Stimulated activated effector memory CD8-positive, alpha-beta T cell treated with anti-CD3 and anti-CD28 coated beads, Interleukin-12 subunit alpha, Interleukin-12 subunit beta, amount 100 ng/mL, for 72 hours (primary cell): ENCODE measurements around the gene PLAC1.

Experiments used
- ATAC-seq: fragments of 150-1000 bp; cut with Tn5 transposase; 2 replicates; pipeline ENCODE4 v1.10.0; 2021
- DNase-seq, 2 donors: peaks; one replicate each; pipeline ENCODE4 v3.0.0; 2021 to 2022; ENCODE audit warnings: low spot score in 2 of 2
- H3K27ac Mint-ChIP-seq: one replicate; pipeline ENCODE4 v1.8.0; 2022; ENCODE audit warnings: mild to moderate bottlenecking, mixed read lengths
- H3K36me3 Mint-ChIP-seq: one replicate; pipeline ENCODE4 v1.8.0; 2022; ENCODE audit warnings: mild to moderate bottlenecking, mixed read lengths
- H3K4me1 Mint-ChIP-seq: one replicate; pipeline ENCODE4 v1.8.0; 2022; ENCODE audit warnings: mixed read lengths
- H3K4me3 Mint-ChIP-seq: one replicate; pipeline ENCODE4 v1.8.0; 2022; ENCODE audit warnings: mild to moderate bottlenecking, mixed read lengths
- H3K9me3 Mint-ChIP-seq: one replicate; pipeline ENCODE4 v1.8.0; 2022; ENCODE audit warnings: mixed read lengths

PLAC1 gene, protein sequence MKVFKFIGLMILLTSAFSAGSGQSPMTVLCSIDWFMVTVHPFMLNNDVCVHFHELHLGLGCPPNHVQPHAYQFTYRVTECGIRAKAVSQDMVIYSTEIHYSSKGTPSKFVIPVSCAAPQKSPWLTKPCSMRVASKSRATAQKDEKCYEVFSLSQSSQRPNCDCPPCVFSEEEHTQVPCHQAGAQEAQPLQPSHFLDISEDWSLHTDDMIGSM

DNA sequence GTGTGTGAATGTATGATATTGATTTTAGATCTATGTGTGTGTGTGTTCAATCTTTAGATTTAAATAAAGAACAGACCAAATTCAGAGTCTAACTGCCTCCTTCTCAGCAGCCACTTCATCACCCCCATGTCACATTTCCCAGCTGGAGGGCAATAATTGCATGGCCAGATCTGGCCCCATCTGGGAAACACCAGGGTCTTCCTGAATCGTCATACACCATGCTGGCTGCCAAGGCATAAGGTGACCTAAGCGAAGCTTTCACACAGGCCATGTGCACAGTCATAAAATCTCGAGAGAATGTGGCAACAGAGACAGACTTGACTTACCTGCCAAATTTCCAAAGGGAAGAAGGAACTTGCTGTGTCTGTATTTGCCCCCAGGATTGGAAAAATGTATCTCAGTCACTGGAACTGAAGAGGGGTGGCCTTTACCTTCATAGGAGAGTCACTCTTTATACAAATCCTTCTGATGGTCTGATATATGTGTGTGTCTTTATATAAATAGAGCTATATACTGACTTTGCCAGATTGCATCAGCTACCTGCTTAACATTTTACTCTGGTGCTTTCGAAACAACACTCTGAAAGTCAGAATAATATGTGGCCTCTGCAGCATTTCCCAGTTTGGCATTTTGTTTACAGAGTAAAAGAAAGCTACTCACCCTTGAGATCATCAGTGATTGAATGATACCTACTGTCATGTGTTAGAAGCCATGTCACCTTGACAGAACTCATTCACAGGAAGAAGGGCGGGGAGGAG is at the start of gene PLAC1:
Gene PLAC1, minus strand, starts transcription at position 470 of the 758 bp plus-strand sequence. CDS start 91,789 bp downstream, outside the sequence.
- peaks cover 9% of the 10 kb centered on the region for H3K4me1 Mint-ChIP-seq
- H3K36me3 Mint-ChIP-seq, result no peaks in the 10 kb centered on the region
- H3K4me3 Mint-ChIP-seq, result no peak within 1 kb of the TSS
- no peak for DNase-seq
- H3K9me3 Mint-ChIP-seq, result no peaks in the 10 kb centered on the region
- no peak within 1 kb of the TSS for H3K27ac Mint-ChIP-seq
- no peak for ATAC-seq

DNA sequence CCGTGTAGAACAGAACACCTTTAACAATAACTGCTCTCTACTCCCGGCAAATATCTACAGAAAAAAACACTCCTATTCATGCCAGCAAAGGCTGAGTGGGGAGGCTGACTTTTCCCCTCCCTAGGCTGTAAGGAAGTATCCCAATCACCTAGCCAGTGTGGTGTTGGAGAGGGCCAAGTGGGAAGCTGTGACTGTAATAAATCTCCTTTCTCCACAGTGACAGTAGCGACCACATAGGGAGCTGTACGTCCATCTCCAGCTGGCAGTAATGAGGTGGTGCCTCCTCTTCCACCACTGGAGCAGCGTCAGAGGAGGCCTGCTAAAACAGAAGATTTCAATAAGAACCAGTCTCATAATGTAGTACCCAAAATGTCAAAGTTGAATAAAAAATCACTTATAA is 47.9 kb upstream of the PLAC1 start:
- Mint-ChIP-seq H3K9me3 (no peaks in the 10 kb centered on the region), H3K4me1 (no peaks in the 10 kb centered on the region), H3K27ac (no peak overlapping the region), H3K4me3 (no peak overlapping the region), H3K36me3 (no peaks in the 10 kb centered on the region)
- ATAC-seq (no peak), DNase-seq (no peak)

DNA sequence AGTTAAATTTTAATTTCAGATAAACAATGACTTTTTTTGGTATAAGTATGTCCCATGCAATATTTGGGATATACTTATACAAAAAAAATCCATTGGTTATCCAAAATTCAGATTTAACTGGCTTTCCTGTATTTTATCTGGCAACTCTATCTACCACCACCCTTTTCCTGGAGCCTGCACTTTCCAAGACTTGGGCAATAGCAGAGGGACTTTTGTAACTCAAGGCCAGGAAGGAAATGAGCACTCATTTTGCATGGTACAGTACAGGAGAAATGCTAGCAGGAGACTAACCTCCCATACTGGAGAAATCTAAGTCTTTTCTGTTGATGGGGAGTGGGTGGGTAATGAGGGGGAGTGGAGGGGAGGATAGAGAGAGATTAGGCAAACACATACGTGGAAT is 37.7 kb upstream of the PLAC1 start:
- DNase-seq, result no peak
- no peak for ATAC-seq
- Mint-ChIP-seq H3K4me1 (no peaks in the 10 kb centered on the region), H3K9me3 (no peaks in the 10 kb centered on the region), H3K36me3 (no peaks in the 10 kb centered on the region), H3K4me3 (no peak overlapping the region), H3K27ac (no peak overlapping the region)

DNA sequence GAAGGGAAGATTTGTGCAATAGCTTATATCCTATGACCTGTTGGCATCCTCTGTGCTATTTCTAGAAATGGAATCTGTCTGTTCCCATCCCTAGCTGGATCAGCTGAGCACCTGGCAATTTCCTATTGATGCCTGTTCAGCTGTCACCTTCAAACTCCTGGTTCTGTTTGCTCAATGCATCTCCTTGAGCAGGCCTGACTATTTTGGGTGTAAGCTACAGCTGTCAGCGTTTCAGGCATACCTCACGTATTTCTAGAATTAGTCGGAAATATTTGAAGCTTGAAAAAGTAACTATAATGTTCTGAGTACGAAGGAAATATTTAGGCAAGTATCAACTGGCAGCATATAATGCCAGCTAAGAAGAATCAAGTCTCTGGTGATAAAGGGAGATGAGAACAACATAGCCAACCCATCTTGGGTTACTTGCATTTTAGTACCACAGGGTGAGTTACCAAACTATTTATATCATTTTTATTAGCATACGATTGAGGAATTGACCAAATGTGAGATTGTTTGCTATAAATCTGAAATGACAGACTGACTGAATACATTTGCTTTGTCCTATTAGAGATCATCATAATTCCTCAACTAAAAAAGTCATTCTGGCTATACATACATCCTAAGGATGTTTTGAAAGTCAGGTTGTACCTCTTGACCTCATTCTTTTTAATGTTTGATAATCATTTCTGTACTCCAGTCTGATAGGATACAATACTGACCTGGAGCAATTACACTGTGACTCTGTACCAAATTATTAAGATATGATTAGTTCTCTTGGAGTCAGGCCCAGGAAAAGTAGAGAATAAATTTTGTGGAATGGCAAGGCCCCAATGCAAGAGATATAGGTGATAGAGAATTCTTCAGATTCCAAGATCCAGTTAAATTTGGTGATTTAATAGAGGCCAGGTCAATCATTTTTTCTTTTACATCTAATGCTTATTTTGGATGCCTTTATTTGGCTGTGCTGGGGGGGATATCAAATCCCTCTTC is 36.4 kb upstream of the PLAC1 start:
- Mint-ChIP-seq H3K36me3 (no peaks in the 10 kb centered on the region), H3K4me3 (no peak overlapping the region), H3K27ac (no peak overlapping the region), H3K4me1 (no peaks in the 10 kb centered on the region), H3K9me3 (no peaks in the 10 kb centered on the region)
- ATAC-seq (no peak), DNase-seq (no peak)

DNA sequence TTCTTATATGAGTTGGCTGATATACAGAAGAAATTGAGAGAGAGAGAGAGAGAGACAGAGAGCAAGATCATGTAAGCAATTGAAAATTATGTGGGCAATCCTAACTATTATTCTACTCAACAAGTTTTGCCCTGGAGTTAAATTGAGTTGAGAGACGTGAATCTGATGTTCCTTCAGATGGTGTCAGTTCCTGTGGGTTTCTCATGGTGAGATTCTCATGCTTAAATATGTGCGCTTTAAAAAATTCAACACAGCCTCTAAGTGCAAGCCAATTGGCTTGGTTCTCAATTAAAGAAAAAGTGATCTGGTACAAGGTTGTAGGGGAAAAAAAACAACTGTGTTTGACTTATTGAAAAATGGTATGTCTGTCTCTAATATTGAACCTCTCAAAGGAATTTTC is 35.4 kb upstream of the PLAC1 start:
- no peak for DNase-seq
- Mint-ChIP-seq H3K4me1 (no peaks in the 10 kb centered on the region), H3K4me3 (no peak overlapping the region), H3K9me3 (no peaks in the 10 kb centered on the region), H3K36me3 (no peaks in the 10 kb centered on the region), H3K27ac (no peak overlapping the region)
- no peak for ATAC-seq

DNA sequence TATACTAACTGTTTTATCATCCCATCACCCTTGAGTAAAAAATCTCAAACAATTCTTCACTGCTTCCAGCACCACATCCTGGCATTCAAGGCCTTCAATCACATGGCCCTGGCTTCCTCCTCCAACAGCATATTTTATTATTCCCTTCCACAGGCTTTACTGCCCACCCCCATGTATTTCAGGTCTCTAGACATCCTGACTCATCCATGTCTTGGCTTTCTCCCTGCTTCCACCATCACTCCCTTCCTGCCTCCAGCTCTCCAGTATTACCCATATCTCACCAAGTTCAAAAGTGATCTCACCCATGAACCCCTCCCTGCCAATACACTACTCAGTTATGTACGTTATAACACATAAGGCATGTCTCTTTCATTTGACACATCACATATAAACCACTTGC is 34.7 kb upstream of the PLAC1 start:
- Mint-ChIP-seq H3K4me1 (no peaks in the 10 kb centered on the region), H3K4me3 (no peak overlapping the region), H3K27ac (no peak overlapping the region), H3K36me3 (no peaks in the 10 kb centered on the region), H3K9me3 (no peaks in the 10 kb centered on the region)
- no peak for DNase-seq
- no peak for ATAC-seq

DNA sequence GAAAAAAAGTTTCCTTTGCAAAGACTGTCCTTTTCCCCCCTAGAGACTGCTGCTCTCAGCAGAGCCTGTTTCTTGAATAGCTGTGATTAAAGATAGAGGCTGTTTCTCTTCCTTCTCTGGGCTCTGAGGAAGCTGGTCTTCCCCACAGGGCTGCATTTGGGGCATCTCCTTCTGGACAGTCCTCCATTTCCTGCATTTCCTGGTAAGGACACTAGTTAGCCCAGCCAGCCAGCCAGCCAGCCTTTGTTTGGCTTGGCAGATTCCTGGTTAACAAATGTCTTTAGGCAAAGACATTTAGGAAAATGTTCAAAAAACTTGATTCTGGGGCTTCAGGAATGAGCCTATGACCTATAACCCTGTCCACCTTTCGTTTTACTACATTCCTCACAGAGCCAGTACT is 34.0 kb upstream of the PLAC1 start:
- H3K27ac Mint-ChIP-seq, result no peak overlapping the region
- no peaks in the 10 kb centered on the region for H3K9me3 Mint-ChIP-seq
- no peak for ATAC-seq

DNA sequence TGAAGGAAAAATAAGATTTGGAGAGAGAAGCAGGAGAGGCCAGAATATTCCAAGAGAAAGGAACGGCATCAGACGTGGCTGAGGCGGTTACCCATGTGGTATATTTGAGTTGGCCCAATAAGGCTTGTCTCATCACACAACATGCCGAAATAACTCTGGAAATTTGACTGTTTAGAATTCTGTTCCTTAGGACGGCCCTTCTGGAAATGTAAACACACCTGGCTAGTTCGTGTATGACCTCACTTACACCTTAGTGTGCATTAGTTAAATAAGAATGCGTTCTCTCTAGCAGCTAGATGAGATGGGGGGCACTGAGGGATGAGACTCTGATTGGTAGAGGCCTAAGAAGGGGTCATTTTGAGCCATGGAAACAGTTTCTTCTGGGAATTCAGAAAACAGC is 33.2 kb upstream of the PLAC1 start:
- H3K4me1 Mint-ChIP-seq, result no peaks in the 10 kb centered on the region
- H3K9me3 Mint-ChIP-seq, result no peaks in the 10 kb centered on the region
- DNase-seq (no peak), ATAC-seq (no peak)
- H3K36me3 Mint-ChIP-seq, result no peaks in the 10 kb centered on the region
- no peak overlapping the region for H3K4me3 Mint-ChIP-seq
- no peak overlapping the region for H3K27ac Mint-ChIP-seq

More for the DNA sequence above, 34.0 kb upstream of the PLAC1 start:
- Mint-ChIP-seq H3K4me3 (no peak overlapping the region), H3K4me1 (no peaks in the 10 kb centered on the region), H3K36me3 (no peaks in the 10 kb centered on the region)
- no peak for DNase-seq

DNA sequence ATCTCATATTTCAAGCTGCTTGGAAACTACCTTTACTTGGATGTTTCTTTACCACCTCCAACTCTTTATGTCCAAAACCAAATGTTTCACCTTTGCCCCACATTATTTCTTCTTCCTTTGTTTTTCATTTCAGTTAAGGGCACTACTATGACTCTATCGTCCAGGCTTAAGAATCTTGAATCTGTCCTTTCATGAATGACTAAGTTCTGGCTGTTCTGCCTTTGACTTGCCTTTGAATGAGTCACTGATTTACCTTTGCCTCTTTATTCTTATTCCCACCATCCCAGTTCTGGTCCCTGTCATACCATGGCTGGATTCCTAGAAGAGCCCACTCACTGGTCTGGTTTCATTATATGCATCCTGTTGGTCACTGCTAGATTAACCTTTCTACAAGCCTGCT is 30.6 kb upstream of the PLAC1 start:
- Mint-ChIP-seq H3K4me1 (no peaks in the 10 kb centered on the region), H3K36me3 (no peaks in the 10 kb centered on the region), H3K4me3 (no peak overlapping the region), H3K9me3 (no peaks in the 10 kb centered on the region), H3K27ac (no peak overlapping the region)
- ATAC-seq, result no peak
- no peak for DNase-seq

DNA sequence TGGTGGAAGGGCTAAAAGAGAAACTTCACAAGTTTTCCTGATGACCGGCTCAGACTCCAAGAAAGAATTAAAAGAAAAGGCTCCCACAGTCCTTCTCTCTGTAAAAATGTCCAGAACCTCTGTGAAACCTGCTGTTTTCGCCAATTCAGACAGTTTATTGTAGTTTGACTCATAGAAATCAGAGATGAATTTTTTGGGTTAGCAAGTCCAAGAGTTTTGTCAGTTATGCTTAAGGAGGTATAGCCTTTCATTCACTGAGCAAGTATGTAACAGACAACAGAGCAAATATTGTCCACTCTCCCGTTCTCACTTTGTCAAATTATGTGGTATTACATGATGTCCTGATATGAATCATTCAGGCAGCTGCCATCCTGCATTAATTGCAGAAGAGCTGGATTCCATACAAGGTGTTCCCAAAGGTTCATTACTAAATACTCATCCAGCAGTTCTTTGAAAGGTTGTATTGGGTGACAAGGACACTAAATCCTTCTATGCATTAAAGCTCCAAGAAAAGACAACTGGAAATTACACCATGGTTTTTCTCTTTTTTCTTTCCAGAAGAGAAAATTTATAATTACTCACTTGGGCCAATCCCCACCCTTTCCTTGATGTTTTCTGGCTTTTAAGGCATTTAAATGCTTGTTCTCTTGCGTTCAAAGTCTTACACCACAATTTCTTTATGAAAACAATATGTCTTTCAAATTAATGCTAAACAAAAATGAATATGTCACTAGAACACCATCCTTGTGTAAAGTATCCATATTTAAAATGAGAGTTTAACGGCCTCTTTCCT is 30.0 kb upstream of the PLAC1 start:
- Mint-ChIP-seq H3K27ac (no peak overlapping the region), H3K9me3 (no peaks in the 10 kb centered on the region), H3K4me1 (no peaks in the 10 kb centered on the region), H3K36me3 (no peaks in the 10 kb centered on the region), H3K4me3 (no peak overlapping the region)
- ATAC-seq, result no peak
- DNase-seq, result no peak

DNA sequence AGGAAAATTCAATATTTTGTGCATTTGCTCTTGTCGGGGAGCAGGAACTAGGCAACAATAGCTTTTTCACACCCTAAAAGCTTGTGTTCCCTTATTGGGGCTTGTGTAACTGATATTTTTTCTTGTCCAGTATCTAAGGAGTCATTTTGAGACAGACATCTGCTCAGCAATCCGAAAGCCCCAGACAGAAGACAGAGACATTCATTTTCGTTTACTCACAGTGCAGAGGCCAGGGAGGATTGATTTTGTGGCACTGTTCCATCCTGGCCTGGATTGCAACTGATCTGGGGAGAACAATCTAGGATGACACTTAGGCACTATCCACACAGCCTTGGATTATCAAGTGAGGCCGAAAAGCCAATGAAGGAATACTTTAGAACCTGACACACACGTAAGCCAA is 27.4 kb upstream of the PLAC1 start:
- ATAC-seq (no peak), DNase-seq (no peak)
- Mint-ChIP-seq H3K4me3 (no peak overlapping the region), H3K9me3 (no peaks in the 10 kb centered on the region), H3K4me1 (no peaks in the 10 kb centered on the region), H3K27ac (no peak overlapping the region), H3K36me3 (no peaks in the 10 kb centered on the region)

DNA sequence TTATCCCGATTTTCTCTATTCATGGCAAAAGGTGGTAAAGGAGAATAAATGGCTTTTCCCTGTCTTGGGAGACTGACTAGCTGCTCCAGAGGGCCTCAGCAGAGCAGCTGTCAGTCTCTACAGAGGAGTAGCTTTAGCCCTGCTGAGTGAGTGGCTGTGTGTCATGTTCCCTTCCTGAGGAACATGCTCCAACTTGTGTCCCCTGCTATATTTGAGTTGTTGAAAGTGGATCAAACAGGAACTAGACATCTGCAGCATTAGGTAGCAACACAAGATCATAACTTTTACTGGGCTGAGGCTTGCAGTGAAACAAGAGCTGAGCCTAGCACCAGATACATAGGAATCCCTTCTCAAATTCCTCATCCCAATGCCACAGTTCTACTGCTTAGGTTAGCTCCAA is 26.7 kb upstream of the PLAC1 start:
- H3K4me1 Mint-ChIP-seq, result no peaks in the 10 kb centered on the region
- DNase-seq (no peak), ATAC-seq (no peak)
- H3K36me3 Mint-ChIP-seq, result no peaks in the 10 kb centered on the region
- no peak overlapping the region for H3K27ac Mint-ChIP-seq
- H3K9me3 Mint-ChIP-seq, result no peaks in the 10 kb centered on the region
- H3K4me3 Mint-ChIP-seq, result no peak overlapping the region

DNA sequence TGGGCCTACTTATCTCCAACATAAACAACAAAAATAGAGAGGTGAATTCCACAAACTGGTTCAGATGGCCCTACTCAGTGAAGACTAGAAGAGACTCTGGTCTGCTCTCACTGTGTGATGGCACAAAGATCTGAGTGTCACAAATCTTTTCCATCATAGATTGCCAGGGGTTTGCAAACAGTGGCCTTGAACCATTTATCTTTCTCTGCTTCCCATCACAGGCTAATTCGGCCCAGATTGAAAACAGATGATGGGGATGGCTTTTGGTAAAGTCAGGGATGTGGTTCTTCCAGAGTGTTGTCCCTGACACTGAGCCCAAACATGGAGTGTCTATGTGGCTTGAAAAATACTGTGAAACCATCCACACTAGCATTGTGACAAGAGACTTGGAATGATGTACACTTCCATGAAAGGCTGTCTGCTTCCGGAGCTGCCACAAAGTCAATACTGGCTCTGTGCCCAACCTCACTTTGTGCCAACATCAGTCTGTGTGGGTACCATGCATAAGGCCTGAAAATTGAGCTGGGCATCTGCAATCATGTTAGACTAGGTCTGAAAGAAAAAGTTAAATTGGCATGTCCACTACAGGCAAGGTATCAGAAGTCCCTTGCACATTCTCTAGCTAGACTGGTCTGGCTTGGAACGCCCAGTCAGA is 25.2 kb upstream of the PLAC1 start:
- DNase-seq (no peak), ATAC-seq (no peak)
- H3K4me1 Mint-ChIP-seq, result no peaks in the 10 kb centered on the region
- no peaks in the 10 kb centered on the region for H3K9me3 Mint-ChIP-seq
- no peaks in the 10 kb centered on the region for H3K36me3 Mint-ChIP-seq
- H3K27ac Mint-ChIP-seq, result no peak overlapping the region
- no peak overlapping the region for H3K4me3 Mint-ChIP-seq

DNA sequence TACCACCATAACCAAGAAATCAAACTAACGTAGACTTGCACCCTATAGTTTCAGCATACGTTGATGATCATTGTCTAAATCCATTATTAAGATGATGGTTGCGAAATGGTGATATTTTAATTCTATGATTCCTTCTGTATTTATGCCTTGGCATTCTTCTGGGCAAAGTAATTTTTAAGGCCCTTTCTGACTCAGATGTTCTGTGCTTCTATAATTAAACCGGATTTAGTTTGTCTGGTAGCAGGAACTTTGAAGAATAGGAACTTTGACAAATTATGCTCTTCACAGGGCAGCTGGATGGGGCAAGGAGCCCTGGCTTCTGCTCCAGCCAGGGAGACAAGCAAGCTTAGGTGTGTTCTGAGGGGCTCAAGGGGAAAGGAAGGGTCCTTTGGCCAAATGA is 23.8 kb upstream of the PLAC1 start:
- H3K4me1 Mint-ChIP-seq, result no peaks in the 10 kb centered on the region
- no peaks in the 10 kb centered on the region for H3K9me3 Mint-ChIP-seq
- no peak for ATAC-seq
- no peak overlapping the region for H3K27ac Mint-ChIP-seq
- H3K36me3 Mint-ChIP-seq, result no peaks in the 10 kb centered on the region
- no peak for DNase-seq
- H3K4me3 Mint-ChIP-seq, result no peak overlapping the region
